ENCODE results near the gene OR2A2.
"Not testable (repeated sequence)": the region's sequence is repeated elsewhere in the genome, so short reads cannot be mapped to it uniquely, and the experiment has no call there.

The OR2A2 gene, protein sequence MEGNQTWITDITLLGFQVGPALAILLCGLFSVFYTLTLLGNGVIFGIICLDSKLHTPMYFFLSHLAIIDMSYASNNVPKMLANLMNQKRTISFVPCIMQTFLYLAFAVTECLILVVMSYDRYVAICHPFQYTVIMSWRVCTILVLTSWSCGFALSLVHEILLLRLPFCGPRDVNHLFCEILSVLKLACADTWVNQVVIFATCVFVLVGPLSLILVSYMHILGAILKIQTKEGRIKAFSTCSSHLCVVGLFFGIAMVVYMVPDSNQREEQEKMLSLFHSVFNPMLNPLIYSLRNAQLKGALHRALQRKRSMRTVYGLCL

DNA sequence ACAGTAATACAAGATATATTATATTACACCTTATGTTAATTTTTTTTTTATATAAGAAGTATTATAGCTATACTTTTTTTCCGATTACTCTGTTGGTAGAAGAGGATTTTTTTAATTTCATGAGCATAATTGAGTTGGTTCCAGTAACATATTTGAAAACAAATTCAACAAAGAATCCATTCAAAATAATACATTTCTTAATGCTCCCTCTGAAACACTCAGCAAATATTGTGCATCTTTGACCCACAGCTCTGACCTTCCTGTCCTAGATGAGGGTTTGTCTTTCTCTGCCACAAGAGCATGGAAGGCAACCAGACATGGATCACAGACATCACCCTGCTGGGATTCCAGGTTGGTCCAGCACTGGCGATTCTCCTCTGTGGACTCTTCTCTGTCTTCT is at the start of gene OR2A2:
TSS of gene OR2A2 (plus strand) at position 301 of the 400 bp plus-strand sequence. CDS start at position 301, 0 bp downstream.
- DNase-seq, result no peak

DNA sequence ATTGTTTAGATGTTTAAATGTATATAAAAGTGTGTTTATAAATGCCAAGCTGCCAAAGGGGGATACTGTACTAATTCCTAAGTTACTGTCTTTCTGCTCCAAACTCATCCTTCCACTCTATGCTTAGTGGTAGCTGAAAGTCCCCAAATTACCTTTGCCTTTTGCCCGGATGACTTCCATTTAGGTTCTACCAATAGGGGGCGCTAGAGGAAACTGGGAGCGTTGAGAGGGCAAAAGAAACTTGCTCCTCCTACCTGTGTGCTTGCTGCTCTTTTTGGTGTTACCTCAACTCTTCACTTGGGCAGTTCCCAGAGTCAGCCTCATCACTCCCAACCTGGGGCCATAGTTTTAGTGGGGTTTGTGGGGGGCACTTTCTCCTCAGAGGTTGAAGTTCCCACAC is 45.7 kb upstream of the OR2A2 start:
- DNase-seq, result no peak

DNA sequence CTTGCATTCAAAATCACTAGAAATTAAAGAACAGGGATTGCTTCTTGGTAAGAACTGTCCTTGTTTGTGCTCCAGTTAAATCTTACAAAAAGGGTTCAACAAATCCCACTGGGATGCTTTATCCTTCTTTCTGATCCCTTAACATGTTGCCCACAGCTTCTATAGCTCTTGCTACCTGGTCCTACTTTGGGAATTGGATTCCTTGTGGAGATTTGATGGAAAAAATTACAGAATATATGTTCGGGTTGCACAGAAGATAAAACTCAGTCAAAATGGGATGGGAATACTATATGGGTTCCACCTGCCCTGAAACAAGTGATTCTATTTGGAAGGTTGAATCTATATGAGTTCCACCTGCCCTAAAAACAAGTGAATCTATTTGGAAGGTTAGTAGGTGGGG is 39.9 kb upstream of the OR2A2 start, which contains the start of gene OR2A25:
TSS of gene OR2A25 (plus strand) at position 301 of the 400 bp plus-strand sequence. CDS start 4,409 bp downstream, outside the sequence.
- DNase-seq, result no peak

DNA sequence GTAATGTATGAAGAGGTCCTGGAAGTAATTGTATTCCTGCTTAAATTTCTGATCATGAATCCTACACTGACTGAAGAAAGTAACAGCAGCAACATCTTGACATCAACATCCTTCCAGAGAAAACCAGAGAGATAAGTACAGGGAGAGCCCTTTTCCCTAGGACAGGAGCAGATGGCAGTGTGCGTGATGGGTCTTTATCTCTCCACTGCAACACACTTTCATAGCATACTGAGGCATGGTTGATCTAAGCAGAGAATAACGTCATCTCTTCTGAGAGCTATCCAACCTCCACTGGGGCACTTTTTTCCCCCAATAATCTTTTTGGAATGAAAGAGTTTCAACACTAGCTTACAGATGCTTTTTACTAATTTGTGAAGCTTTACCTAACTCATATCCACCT is 39.4 kb upstream of the OR2A2 start:
- no peak for DNase-seq

DNA sequence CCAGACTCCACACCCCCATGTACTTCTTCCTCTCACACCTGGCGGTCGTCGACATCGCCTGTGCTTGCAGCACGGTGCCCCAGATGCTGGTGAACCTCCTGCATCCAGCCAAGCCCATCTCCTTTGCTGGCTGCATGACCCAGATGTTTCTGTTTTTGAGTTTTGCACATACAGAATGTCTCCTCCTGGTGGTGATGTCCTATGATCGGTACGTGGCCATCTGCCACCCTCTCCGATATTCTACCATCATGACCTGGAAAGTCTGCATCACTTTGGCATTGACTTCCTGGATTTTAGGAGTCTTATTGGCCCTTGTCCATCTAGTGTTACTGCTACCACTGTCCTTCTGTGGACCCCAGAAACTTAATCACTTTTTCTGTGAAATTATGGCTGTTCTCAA is 35.0 kb upstream of the OR2A2 start:
- DNase-seq, result no peak

DNA sequence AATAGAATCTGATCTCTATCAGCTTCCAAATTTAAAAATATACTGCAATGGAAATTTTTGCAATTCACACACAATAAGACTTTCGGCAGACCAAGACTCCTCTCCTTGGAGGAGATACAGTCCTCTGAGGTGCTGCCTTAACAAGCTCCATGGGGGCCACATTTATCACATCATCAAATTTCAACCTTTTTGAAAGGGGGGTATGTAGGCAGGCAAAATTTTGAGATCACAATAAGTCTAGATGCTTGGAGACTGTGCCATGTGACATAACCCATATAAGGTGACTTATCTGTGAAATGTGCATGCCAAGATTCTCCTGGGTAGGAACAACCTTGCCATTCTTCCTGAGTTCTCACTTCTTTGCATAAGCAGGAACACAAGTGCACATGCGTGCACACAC is 23.4 kb upstream of the OR2A2 start, which contains the start of gene OR2A12:
TSS of gene OR2A12 (plus strand) at position 301 of the 400 bp plus-strand sequence. CDS start 8,830 bp downstream, outside the sequence.
- no peak for DNase-seq

DNA sequence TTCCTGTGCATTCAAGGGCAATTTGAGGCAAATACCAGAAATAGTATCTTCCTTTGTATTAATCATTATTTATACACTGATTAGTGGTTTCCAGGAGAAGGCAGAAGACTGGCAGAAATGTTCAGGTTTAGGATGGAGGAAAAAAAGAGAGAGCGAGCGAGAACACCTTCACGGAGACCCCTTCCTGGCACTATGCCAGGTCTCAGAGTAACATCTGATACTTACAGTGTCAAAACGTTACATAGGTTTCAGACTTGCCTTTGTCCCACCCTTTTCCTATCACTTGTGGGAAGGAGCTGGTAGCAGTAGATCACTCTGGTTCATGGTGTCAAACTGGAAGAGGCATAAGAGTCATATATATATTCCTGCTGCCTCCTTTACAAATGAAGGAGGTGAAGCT is 22.7 kb upstream of the OR2A2 start:
- DNase-seq, result no peak

DNA sequence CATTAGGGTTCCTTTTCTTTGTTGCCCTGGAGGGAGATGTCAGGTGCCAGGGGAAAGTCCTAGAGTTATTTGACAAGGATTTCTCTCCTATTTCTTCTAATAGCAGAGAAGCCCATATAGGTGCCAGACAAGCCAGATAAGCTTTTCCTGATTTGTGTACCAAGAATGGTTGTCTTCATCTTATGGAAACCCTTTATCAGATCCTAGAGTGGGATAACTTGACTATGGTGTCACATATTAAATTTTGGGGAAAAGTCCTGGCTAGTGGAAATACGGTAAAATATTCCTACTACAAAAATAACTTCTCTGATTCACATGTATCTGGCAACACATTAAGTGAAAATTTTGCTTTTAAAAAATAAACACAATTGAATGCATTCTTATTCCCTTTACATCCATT is 22.2 kb upstream of the OR2A2 start:
- no peak for DNase-seq

DNA sequence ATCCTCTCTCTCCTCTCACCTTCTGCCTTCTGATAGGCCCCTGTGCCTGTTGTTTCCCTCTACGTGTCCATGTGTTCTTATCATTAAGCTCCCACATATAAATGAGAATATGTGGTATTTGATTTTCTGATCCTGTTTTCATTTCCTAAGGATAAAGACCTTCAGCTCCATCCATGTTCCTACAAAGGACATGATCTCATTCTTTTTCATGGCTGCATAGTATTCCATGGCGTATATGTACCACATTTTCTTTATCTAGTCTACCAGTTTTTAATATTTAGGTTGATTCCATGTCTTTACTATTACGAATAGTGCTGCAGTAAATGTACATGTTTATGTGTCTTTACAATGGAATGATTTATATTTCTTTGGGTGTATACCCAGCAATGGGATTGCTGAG is 18.7 kb upstream of the OR2A2 start:
- no peak for DNase-seq

DNA sequence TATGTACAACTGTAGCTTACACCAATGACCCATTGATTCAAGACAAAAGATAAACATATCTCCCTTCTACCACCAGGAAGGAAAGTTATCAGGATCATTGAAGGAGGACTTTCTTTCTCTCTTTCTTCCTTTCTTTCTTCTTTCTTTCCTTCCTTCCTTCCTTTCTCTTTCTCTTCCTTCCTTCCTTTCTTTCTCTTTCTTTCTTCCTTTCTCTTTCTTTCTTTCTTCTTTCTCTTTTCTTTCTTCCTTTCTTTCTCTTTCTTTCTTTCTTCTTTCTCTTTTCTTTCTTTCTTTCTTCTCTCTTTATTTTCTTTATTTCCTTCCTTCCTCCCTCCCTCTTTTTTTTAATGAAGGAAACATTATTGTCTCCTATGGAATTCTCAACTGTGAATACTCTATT is 10.6 kb upstream of the OR2A2 start:
- DNase-seq, result no peak

DNA sequence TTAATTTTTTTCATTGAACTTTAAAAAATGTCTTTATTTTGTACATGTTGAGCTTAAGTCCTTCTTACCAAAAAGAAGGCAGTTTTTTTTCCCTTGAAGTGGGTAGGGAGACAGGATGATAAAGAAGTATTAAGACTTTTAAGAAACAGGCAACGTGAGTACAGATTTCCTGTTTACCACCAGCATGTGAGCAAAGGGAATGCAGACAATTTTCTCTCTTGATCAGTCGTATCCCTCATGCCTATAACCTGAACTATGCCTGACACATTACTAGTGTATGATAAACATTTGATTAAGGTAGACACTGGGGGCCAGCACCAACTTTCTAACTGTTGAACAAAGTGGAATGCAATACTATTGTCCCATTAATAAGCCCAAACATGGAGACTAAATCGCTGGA is 8.8 kb upstream of the OR2A2 start:
- no peak for DNase-seq

DNA sequence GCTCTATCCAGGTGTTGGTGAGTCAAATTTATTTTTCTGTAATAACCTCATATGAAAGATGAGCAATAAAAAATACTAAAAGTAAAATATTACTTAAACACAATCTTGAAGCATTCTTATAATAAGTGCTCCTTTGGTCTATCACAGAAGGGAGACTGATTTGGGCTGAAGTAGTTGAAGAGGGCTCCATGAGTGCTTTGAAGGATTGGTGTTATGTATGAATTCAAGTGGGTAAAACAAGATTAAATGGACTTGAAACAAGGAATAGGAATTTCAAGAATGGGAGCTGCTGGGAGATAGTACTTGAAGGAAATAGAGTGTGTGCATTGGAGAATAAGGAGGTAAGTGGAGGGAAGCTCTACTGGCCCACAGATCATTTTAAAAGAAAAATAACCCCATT is 7.3 kb upstream of the OR2A2 start:
- DNase-seq, result no peak

DNA sequence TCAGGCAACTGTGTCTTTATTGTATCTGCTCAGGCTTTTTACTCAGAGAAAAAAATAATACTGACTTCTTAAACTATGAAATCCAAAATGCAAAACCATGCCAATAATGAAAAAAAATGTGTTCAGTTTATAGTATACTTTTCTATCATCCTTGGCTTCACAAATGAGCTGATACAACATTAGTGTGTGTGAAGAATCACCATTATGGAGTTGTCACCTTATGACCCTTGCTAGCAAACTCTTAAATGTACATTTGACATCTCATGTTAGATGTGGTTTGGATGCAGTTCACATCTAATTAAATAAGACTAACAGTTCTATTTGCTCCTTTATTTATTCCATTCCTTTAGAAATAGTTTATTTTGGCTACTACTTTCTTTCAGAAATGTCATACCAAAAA is 4.2 kb upstream of the OR2A2 start:
- no peak for DNase-seq

DNA sequence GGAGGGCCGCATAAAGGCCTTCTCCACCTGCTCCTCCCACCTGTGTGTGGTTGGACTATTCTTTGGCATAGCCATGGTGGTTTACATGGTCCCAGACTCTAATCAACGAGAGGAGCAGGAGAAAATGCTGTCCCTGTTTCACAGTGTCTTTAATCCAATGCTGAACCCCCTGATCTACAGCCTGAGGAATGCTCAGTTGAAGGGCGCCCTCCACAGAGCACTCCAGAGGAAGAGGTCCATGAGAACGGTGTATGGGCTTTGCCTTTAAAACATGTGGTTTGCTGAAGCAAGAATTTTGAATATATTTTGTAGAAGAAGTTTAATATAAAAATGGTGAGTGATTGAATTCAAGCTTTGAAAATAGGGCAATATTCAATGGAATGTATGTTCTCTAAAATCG is 889 bp downstream of the OR2A2 start:
- DNase-seq, result no peak

DNA sequence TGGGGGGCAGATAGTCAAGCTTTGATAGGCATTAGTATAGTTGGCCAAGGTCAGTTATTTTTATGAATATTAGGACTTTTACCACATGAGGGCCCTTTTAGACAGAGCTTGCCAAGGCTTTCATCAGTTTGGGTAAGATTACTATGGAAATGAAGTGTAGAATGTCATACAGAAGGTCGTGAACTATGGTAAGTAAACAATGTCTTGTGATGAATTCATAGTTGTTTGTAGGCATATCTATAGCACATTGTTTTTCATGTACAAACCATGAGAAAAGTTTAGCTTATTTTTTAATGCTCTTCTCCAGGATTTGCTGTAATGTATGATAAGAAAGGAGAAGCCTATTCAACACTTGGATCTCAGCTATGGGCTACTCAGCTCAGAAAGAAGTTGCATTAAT is 4.3 kb downstream of the OR2A2 start:
- DNase-seq, result no peak

DNA sequence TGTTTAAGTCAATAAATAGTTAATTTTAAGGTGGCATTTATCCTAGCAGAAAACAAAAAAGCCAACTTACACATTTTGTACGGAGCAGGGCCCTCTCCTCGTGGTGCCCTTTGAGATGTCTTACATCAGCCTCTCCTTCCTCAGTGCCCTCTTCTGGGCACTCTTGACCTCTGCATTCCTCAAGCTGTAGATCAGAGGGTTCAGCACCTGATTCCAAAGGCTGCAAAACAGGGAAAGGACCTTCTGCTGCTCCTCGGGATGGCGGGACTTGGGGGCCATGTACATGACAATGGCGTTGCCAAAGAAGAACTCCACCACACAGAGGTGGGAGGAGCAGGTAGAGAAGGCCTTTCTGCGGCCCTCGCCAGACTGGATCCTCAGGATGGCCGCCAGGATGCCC is 9.0 kb downstream of the OR2A2 start:
- DNase-seq, result no peak

DNA sequence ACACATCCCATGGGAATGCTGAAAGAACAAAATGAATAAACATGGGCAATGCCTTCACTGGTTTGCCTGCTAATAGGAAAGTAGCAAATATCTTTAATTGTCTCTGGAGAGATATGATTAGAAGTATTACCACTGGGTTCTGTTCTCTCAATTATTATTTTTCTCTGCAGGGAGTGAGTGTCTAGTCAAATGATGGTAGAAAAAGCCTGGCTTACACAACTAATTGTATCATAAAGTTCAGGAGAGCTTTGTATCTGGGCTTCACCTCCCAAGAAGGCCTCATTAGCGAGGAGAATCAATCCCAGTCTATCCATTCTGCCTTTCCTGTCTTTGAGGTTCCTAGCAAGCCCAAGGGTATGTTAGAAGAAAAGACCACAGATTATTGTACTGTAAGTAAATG is 13.5 kb downstream of the OR2A2 start, which contains the start of gene OR2A14:
TSS of gene OR2A14 (plus strand) at position 301 of the 400 bp plus-strand sequence. CDS start 5,937 bp downstream, outside the sequence.
- no peak for DNase-seq

DNA sequence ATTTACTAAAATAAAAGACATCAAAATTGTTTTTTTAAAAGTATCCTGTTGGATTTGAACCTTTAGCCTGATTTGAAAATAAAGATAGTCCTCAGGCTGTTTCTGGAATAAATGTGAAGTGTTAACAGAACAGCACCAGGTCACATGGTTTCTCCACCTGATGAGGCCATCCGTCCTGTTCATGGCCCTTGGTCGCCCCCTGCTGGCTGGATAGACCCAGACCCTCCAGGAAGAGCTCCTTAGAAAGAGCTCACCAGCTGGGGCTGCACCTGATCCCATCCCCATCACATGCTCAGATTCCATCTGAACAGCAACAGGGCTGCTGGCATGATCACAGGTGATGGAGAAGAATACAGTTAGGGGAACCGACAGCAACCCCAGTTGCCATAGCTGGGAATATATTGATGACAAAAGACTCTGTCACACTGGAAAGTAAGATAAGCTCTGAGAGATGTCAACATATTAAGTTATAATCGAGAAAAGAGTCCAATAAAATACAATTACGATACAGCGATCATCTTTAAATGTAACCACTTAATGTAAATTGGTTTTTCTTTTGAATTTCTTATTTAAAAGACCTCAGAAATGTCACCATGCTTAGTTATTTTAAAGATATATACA is 18.4 kb downstream of the OR2A2 start:
- DNase-seq, result no peak

DNA sequence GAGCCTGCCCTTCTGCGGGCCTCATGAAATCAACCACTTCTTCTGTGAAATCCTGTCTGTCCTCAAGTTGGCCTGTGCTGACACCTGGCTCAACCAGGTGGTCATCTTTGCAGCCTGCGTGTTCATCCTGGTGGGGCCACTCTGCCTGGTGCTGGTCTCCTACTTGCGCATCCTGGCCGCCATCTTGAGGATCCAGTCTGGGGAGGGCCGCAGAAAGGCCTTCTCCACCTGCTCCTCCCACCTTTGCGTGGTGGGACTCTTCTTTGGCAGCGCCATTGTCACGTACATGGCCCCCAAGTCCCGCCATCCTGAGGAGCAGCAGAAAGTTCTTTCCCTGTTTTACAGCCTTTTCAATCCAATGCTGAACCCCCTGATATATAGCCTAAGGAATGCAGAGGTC is 20.2 kb downstream of the OR2A2 start:
- DNase-seq, result not testable (repeated sequence)

DNA sequence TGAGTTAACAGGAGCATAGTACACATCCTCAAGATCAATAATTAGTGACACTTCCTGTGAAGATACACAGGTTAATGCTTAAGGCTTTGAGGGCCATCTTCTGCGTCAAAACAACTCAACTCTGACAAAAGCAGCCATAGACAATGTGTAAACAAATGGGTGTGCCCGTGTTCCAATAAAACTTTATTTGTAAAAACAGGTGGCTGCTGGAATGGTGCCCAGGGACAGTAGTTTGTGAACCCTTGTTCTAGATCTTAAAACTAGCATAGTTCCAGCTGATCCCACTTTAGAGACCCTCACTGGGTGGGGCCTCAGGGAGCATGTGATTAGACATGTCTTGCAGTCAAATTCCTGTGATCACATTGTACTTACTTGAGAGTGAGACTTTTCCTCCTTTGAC is 21.3 kb downstream of the OR2A2 start:
- DNase-seq, result no peak

DNA sequence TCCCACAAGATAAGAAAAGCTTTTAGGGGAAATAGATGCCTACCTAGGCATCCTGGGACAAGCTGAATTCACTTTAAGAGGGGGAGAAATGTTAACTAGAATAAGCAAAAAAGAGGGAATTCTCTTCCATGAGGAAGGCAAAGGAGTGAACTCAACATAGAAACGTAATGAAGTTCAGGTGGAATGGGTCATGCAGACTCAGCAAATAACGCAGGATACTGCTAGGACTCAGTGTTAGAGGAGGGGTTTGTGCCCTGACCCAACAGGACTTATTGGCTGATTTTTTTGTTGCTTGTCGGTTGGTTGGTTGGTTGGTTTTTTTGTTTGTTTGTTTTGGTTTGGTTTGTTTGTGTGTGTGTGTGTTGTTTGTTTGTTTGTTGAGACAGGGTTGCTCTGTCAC is 22.9 kb downstream of the OR2A2 start:
- DNase-seq, result no peak

DNA sequence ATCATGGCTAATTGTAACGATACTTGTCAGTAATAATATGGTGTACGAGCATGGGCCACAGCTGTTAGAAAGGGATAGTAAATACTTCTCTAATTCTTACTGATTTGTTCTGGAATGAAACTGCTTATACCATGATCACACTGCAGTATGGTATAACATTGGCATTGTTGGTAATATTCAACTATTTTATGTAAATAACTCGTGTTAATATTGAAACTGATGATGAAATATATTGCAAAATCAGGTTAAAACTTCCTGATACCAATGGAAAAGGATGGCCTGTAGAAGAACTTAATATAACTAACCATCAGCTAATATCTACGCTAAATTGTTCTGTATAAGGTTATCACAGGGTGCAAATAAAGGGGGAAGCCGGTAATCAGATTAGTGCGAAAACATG is 23.9 kb downstream of the OR2A2 start:
- no peak for DNase-seq

DNA sequence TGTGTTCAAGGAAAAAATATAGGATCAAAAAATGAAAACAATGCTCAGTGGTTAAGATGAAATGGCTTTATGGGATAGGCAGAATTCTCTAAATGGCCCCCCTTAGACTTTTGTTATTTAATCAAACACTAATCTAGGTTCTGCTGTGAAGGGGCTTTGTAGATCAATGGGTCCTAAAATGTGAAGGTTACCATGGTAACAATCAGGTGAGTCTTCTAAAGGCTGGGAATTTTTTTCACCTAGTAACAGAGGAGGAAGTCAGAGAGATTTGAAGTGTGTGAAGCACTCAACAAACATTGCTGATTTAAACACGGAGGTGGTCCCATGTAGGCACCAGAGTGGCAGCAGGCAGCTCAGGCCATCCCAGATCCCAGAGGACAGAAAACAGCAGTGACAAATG is 24.7 kb downstream of the OR2A2 start:
- no peak for DNase-seq

DNA sequence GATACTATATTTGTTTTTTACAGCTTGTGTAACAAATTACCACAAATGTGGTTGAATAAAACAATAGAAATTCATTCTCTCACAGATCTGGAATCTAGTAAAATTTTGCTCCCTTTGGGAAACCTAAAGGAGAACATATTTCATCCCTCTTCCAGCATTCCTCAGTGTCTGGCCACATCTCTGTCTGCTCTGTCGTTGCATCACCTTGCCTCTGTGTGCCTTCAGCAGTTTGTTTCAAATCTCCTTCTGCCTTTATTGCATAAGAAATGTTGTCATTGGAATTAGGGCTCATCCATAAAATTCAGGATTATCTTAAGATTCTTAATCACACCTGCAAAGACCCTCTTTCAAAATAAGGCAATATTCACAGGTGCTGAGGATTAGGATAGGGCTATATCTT is 28.1 kb downstream of the OR2A2 start:
- DNase-seq, result no peak

DNA sequence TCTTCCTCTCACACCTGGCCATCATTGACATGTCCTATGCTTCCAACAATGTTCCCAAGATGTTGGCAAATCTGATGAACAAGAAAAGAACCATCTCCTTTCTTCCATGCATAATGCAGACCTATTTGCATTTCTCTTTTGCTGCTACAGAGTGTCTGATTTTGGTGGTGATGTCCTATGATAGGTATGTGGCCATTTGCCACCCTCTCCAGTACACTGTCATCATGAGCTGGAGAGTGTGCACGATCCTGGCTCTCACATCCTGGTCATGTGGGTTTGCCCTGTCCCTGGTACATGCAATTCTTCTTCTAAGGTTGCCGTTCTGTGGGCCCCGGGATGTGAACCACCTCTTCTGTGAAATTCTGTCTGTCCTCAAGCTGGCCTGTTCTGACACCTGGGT is 32.8 kb downstream of the OR2A2 start:
- DNase-seq, result no peak
